BJ (cell line): ENCODE results near the gene POLR2I. TPM values are rescaled to one million over a fixed set of nuclear protein-coding genes. Genes with fewer than 3 reads are reported as not detected.

Experiments used
- CTCF ChIA-PET: fragments of 350-600 bp; formaldehyde crosslinking; extraction: SDS; loops from one replicate; lab custom pipeline; 2021; ENCODE audit warnings: antibody characterized with exemption, inconsistent platforms; lab: Yijun Ruan, JAX
- POLR2A ChIA-PET: fragments of 300-600 bp; sonication (Branson Sonifier 250); formaldehyde crosslinking; extraction: SDS; loops from one replicate; lab custom pipeline; 2021; ENCODE audit warnings: antibody characterized with exemption; lab: Charles Lee
- DNase-seq: peaks from one replicate; pipeline ENCODE4 v3.0.0-alpha.2; 2011; ENCODE audit warnings: low read depth
- H3K27me3 ChIP-seq: 2 replicates; pipeline ENCODE4 v1.6.0; 2011; ENCODE audit warnings: low read length; ENCODE audit not compliant: control insufficient read depth, insufficient read depth
- H3K36me3 ChIP-seq: 2 replicates; pipeline ENCODE4 v1.5.1; 2011; ENCODE audit warnings: low read length; ENCODE audit not compliant: control insufficient read depth, insufficient read depth
- H3K4me3 ChIP-seq: 2 replicates; pipeline ENCODE4 v1.5.1; 2011; ENCODE audit warnings: low read depth, mild to moderate bottlenecking, control low read depth, low read length
- polyA plus RNA-seq: library from polyadenylated mRNA; depleted of rRNA; stranded (reverse); fragments of >200 nt; gene quantifications from 2 replicates; pipeline ENCODE4 v1.2.3, GENCODE V29; 2011; rRNA removed
- TF ChIP-seq, protein P1 (sequence below): IDR thresholded peaks from 2 replicates; pipeline ENCODE4 v1.5.1; 2011; ENCODE audit warnings: low read depth, mild to moderate bottlenecking, control low read depth, inconsistent platforms, low read length, moderate library complexity; ENCODE audit not compliant: insufficient read depth

The POLR2I gene
- polyA plus RNA-seq, 1 experiment: 94.0 TPM

DNA sequence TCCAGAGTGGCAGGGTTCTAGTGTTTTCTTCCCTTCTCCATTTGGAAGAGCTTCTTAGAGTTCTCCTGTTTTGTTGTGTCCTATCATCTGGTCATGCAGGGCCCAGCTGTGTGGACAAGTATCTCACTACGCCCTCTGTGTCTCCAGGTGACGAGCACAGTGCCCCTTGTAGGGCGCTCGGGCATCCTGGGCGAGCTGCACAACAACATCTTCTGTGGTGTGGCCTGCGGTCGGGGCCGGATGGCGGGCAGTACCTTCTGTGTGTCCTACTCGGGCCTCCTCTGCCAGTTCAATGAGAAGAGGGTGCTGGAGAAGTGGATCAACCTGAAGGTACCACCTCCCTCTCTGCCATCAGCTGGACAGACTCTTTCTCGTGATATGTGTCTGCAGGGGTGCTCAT is 47.0 kb downstream of the POLR2I start:
- TF ChIP-seq, protein P1, sequence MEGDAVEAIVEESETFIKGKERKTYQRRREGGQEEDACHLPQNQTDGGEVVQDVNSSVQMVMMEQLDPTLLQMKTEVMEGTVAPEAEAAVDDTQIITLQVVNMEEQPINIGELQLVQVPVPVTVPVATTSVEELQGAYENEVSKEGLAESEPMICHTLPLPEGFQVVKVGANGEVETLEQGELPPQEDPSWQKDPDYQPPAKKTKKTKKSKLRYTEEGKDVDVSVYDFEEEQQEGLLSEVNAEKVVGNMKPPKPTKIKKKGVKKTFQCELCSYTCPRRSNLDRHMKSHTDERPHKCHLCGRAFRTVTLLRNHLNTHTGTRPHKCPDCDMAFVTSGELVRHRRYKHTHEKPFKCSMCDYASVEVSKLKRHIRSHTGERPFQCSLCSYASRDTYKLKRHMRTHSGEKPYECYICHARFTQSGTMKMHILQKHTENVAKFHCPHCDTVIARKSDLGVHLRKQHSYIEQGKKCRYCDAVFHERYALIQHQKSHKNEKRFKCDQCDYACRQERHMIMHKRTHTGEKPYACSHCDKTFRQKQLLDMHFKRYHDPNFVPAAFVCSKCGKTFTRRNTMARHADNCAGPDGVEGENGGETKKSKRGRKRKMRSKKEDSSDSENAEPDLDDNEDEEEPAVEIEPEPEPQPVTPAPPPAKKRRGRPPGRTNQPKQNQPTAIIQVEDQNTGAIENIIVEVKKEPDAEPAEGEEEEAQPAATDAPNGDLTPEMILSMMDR: no peak
- no peak for DNase-seq
- ChIA-PET CTCF (interaction anchor here (0.8 to 3.0 kb wide), 4 partner anchors 8 to 60 kb away, joined by 3 to 10 read pairs (median 3); partner anchors contain the start of genes POLR2I and TBCB), POLR2A (no interaction called here)
- Histone ChIP-seq H3K36me3 (no peaks in the 10 kb centered on the region), H3K4me3 (no peak overlapping the region), H3K27me3 (no peaks in the 10 kb centered on the region)

- Histone ChIP-seq H3K27me3 (no peaks in the 10 kb centered on the region), H3K4me3 (no peak overlapping the region), H3K36me3 (no peaks in the 10 kb centered on the region)
- no peak for DNase-seq
- ChIA-PET POLR2A (no interaction called here), CTCF (no interaction called here)
- TF ChIP-seq, protein P1: no peak
Measured at GRCh38 chr19:36064826-36065225, 49.8 kb downstream of the POLR2I start.

Other genes starting within 250 kb of the POLR2I start
- gene APLP1, start 246.3 kb downstream of the POLR2I start, polyA plus RNA-seq: 6.6 and 11.4 TPM in 2 replicates
- 2.9 and 4.9 TPM in 2 replicates for gene NFKBID, start 214.3 kb downstream of the POLR2I start, polyA plus RNA-seq
- gene HCST, start 212.3 kb downstream of the POLR2I start, polyA plus RNA-seq: 0.74 and 1.2 TPM in 2 replicates
- gene TYROBP, start 206.6 kb downstream of the POLR2I start, polyA plus RNA-seq: not detected in 2 replicates
- 0.83 and 1.8 TPM in 2 replicates for gene LRFN3, start 178.5 kb downstream of the POLR2I start, polyA plus RNA-seq
- gene SDHAF1, start 119.7 kb downstream of the POLR2I start, polyA plus RNA-seq: 12.0 and 14.5 TPM in 2 replicates
- gene SYNE4, start 106.1 kb downstream of the POLR2I start, polyA plus RNA-seq: 0.16 and 0.20 TPM in 2 replicates
- 17.5 and 19.5 TPM in 2 replicates for gene ALKBH6, start 100.7 kb downstream of the POLR2I start, polyA plus RNA-seq
- 14.7 and 23.9 TPM in 2 replicates for gene CLIP3, start 82.0 kb downstream of the POLR2I start, polyA plus RNA-seq
- 8.2 and 11.0 TPM in 2 replicates for gene THAP8, start 60.6 kb downstream of the POLR2I start, polyA plus RNA-seq
- 2.1 and 5.3 TPM in 2 replicates for gene WDR62, start 60.0 kb downstream of the POLR2I start, polyA plus RNA-seq
- not detected in 2 replicates for gene OVOL3, start 3.7 kb downstream of the POLR2I start, polyA plus RNA-seq
- gene TBCB, start 593 bp upstream of the POLR2I start, polyA plus RNA-seq: 226 and 251 TPM in 2 replicates
- 929 and 1,299 TPM in 2 replicates for gene CAPNS1, start 25.2 kb upstream of the POLR2I start, polyA plus RNA-seq
- gene COX7A1, start 37.6 kb upstream of the POLR2I start, polyA plus RNA-seq: 193 and 569 TPM in 2 replicates
- gene ZNF565, start 99.8 kb upstream of the POLR2I start, polyA plus RNA-seq: 2.2 and 2.7 TPM in 2 replicates
- gene ZNF146, start 100.2 kb upstream of the POLR2I start, polyA plus RNA-seq: 24.3 and 54.1 TPM in 2 replicates